Spleen (tissue), 7 donors: ENCODE data around the gene ARSH.

Source experiments
- POLR2A ChIP-seq, 3 donors: fragments of 450-650 bp; IDR thresholded peaks; one replicate each; pipeline ENCODE4 v1.5.1; 2017; ENCODE audit warnings: antibody characterized with exemption in 3 of 3, mild to moderate bottlenecking in 1 of 3
- POLR2AphosphoS5 ChIP-seq, 3 donors: sonication (generic); formaldehyde crosslinking; IDR thresholded peaks; one replicate each; pipeline ENCODE4 v1.5.1; 2017; ENCODE audit warnings: antibody characterized with exemption in 3 of 3
- TF ChIP-seq, protein P1 (sequence below), 11 experiments: fragments of 200-600 bp in 7 of 11; fragments of 450-650 bp in 4 of 11; sonication (generic) in 4 of 11; IDR thresholded peaks in 8 of 11; conservative IDR thresholded peaks in 3 of 11; 1 replicate in 7 of 11; 2 replicates in 4 of 11; pipeline versions ENCODE4 v1.4.0 to v1.8.0; 2016 to 2021; ENCODE audit warnings: antibody characterized with exemption in 11 of 11, inconsistent platforms in 4 of 11, mild to moderate bottlenecking in 1 of 11
- donor health status: DM: no; HTN: no; CAD: no; lungs with moderate emphysema.
- donor health status: DM: no; HTN: no; CAD: no.
- donor health status: DM: no; HTN: no; CAD: no.

DNA sequence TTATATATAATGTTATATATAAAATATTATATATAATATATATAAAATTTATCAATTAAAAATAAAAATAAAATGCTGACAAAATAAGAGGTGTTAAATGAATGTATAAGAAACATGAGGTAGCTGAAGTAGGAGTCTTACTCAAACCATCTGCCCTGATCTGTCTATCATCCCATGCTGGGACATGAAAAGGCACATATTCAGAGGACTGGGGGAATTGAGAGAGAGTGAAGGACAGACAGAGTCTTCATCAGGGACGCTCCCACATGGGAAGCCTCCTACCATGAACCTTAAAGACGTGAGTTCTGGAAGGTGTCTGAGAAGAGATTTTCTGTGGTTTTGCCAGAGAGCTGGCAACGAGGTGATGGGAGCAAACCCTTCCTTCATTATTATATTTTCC is 30.9 kb downstream of the ARSH start:
- TF ChIP-seq, protein P1, sequence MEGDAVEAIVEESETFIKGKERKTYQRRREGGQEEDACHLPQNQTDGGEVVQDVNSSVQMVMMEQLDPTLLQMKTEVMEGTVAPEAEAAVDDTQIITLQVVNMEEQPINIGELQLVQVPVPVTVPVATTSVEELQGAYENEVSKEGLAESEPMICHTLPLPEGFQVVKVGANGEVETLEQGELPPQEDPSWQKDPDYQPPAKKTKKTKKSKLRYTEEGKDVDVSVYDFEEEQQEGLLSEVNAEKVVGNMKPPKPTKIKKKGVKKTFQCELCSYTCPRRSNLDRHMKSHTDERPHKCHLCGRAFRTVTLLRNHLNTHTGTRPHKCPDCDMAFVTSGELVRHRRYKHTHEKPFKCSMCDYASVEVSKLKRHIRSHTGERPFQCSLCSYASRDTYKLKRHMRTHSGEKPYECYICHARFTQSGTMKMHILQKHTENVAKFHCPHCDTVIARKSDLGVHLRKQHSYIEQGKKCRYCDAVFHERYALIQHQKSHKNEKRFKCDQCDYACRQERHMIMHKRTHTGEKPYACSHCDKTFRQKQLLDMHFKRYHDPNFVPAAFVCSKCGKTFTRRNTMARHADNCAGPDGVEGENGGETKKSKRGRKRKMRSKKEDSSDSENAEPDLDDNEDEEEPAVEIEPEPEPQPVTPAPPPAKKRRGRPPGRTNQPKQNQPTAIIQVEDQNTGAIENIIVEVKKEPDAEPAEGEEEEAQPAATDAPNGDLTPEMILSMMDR (IDR thresholded peaks at IDR 0.05 in 8 of 11, conservative IDR thresholded peaks at IDR 0.05 in 3 of 11) = no peak
- TF ChIP-seq POLR2AphosphoS5 (IDR thresholded peaks at IDR 0.05) (no peak), POLR2A (IDR thresholded peaks at IDR 0.05) (no peak)
